ENCODE results near the gene GLT1D1.

Gene GLT1D1

GRCh38 chr12:129002427-129002826 is 149.1 kb downstream of the GLT1D1 start:
- DNase-seq (ENCODE audit: low read depth in 2 of 2) = no peak

- no peak for DNase-seq (ENCODE audit: low read depth in 2 of 2)
Observed at GRCh38 chr12:129005416-129005815, 152.1 kb downstream of the GLT1D1 start.

DNA sequence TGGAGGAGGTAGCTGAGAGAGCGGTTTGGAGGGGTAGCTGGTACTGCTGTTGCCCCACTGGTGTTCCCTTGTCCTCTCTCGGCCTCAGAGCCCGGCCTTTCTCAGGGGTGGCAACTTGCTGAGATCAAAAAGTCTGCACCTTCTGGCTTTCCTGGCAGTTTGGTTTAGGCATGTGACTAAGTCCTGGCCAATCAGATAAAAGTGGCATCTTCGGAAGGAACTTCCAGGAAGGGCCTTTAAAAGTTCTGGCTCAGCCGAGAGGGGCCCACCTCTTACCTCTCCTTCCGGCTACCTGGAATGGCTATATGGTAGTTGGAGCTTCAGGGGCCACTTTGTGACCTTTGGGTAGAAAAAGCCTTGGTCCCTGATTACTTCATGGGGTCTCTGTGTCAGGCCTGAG is 152.6 kb downstream of the GLT1D1 start:
- no peak for DNase-seq (ENCODE audit: low read depth in 2 of 2)

DNA sequence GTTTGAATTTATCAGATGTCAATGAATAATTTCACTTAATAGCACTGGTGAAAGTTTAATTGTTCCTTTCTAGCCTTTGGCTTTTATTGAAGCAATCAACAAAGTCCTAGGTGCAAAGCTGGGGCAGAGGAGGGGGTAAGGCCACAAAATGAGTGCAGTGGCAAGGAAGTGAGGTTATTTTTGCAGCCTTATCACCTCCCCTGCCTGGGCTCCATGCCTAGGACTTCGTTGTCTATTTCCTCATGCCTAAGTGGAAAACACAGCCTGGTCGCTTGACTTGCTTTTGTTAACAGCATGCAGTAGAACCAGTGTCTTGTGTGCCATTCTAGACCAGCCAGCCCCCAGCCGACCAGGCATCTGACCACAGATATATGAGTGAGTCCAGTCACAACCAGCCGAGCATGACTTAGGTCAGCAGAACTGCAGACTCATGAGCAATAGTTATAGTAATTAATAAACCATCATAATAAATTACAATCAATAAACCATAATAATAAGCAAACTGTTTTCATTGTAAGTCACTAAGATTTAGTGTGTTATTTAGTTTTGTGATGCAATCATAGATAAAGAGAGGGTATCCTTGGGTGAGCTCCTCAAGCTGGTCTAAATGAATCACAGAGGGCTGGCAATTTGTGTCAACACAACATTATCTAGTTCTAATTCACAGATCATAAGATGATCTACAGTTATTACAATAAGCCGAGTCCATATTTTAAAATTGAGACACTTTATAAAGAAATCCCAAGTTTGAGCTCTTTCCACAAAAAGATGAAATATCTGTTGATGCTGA is 156.8 kb downstream of the GLT1D1 start:
- no peak for DNase-seq (ENCODE audit: low read depth in 2 of 2)

GRCh38 chr12:129016159-129016558 is 162.9 kb downstream of the GLT1D1 start:
- no peak for DNase-seq (ENCODE audit: low read depth in 2 of 2)

DNA sequence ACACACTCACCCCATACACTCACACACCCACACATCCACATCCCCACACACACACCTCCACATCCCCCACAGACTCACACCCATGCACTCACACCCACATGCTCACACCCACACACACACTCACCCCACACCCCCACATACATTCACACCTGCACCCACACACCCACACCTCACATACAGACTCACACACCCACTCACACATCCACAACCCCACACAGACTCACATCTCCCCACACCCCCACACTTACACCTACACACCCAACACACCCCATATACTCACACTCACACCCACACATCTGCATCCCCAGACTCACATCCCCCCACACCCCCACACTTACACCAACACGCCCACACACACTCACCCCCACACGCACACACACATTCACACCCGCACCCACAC is 171.8 kb downstream of the GLT1D1 start:
- DNase-seq (ENCODE audit: low read depth in 2 of 2) = no peak

- no peak for DNase-seq (ENCODE audit: low read depth in 2 of 2)
Observed at GRCh38 chr12:129028844-129029243, 175.6 kb downstream of the GLT1D1 start.

All from stimulated activated CD4-positive, alpha-beta T cell treated with anti-CD3 and anti-CD28 coated beads, Interleukin-15, amount 100 ng/mL, for 48 hours (primary cell).